ENCODE data around the gene FCN2. TPM values are rescaled to one million over a fixed set of nuclear protein-coding genes. Genes with fewer than 3 reads are reported as not detected.

FCN2 gene
- total and polyA plus RNA-seq, 9 of the 15 experiments (the other 6 are each of a cell fraction or from before 2014, with no cell fraction given), result not detected

DNA sequence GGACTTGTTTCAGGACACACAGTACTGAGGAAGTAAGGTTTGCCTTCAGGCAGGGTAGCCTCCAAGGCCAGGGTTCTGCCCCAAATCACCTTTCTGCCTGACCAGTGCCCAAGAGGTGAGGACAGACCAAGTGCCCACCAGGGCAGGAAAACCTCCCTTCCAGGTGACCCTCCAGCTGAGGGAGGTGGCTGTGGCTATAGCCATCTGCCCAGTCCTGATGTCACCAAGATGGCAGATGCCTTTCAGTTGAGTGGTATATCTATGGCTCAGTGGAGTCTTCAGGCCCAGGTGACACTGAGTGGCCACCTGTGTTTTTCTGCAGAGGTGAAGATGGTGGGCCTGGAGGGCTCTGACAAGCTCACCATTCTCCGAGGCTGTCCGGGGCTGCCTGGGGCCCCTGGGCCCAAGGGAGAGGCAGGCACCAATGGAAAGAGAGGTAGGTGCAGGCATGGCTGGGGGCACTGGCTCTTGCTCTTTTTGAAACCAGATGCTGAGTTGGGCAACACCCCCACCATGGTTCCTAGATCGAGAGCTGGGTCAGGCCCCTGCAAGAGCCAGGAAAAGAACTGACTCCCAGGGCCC lies 1.7 kb downstream of the FCN2 start:
- intact Hi-C loops (cut with micrococcal nuclease) (no loop called here), in situ Hi-C loops (cut with MboI) (no loop called here)
- TF ChIP-seq, protein P1, sequence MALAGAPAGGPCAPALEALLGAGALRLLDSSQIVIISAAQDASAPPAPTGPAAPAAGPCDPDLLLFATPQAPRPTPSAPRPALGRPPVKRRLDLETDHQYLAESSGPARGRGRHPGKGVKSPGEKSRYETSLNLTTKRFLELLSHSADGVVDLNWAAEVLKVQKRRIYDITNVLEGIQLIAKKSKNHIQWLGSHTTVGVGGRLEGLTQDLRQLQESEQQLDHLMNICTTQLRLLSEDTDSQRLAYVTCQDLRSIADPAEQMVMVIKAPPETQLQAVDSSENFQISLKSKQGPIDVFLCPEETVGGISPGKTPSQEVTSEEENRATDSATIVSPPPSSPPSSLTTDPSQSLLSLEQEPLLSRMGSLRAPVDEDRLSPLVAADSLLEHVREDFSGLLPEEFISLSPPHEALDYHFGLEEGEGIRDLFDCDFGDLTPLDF (CRISPR knock-in tag; IDR thresholded peaks at IDR 0.05), result no peak
- no peak for TF ChIP-seq CBX5 (IDR thresholded peaks at IDR 0.05; ENCODE audit: borderline replicate concordance, low read depth)
- no peak for TF ChIP-seq RFX5 (IDR thresholded peaks at IDR 0.05; ENCODE audit: low read depth, low read length)
- TF ChIP-seq, protein P2, sequence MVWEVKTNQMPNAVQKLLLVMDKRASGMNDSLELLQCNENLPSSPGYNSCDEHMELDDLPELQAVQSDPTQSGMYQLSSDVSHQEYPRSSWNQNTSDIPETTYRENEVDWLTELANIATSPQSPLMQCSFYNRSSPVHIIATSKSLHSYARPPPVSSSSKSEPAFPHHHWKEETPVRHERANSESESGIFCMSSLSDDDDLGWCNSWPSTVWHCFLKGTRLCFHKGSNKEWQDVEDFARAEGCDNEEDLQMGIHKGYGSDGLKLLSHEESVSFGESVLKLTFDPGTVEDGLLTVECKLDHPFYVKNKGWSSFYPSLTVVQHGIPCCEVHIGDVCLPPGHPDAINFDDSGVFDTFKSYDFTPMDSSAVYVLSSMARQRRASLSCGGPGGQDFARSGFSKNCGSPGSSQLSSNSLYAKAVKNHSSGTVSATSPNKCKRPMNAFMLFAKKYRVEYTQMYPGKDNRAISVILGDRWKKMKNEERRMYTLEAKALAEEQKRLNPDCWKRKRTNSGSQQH (CRISPR knock-in tag; IDR thresholded peaks at IDR 0.05), result no peak
- no peak overlapping the region for H3K9ac ChIP-seq (ENCODE audit: insufficient read depth in 1 of 2, low read depth in 2 of 2, low read length in 2 of 2)
- H3K4me3 ChIP-seq, result no peak overlapping the region
- H3K27me3 ChIP-seq (ENCODE audit: control insufficient read depth in 2 of 2, insufficient read depth in 2 of 2, low read length in 2 of 2), result peaks cover 10 to 53% of the 10 kb centered on the region in 2 experiments
- ChIA-PET CTCF (ENCODE audit: low intra/inter-chr PET ratio) (interaction anchor here (0.7 kb wide), 1 partner anchor 59 kb away, joined by 3 read pairs; no protein-coding TSS in a partner anchor), POLR2A (interaction anchor here (0.6 kb wide), 1 partner anchor 507 kb away, joined by 3 read pairs; no protein-coding TSS in a partner anchor)
- H3K4me1 ChIP-seq (replicated peaks in 1 of 2; ENCODE audit: control insufficient read depth in 2 of 2, insufficient read depth in 2 of 2, low read length in 2 of 2), result no peaks in the 10 kb centered on the region
- no peaks in the 10 kb centered on the region for H3K9me1 ChIP-seq (ENCODE audit: control insufficient read depth, insufficient read depth, low read length)
- DNase-seq (ENCODE audit: extremely low read depth in 1 of 4, low spot score in 3 of 4), result no peak
- H2AFZ ChIP-seq (ENCODE audit: low read depth, low read length), result no peak overlapping the region
- no peaks in the 10 kb centered on the region for H3K36me3 ChIP-seq (ENCODE audit: control insufficient read depth, insufficient read depth, low read length)
- WGBS (ENCODE audit: insufficient coverage, low coverage, missing lambda C conversion rate), result 0% methylated on average over 3 of the region's 3 CpGs
- no TSS peak for BruUV-seq (replicated peaks)
- no peaks in the 10 kb centered on the region for H3K9me3 ChIP-seq (replicated peaks; ENCODE audit: control insufficient read depth, insufficient read depth, low read depth, low read length)
- H4K20me1 ChIP-seq (replicated peaks; ENCODE audit: control insufficient read depth, insufficient read depth, low read length), result 0 out of 2 replicates have a peak, but pooled peaks cover 4% of the 10 kb centered on the region
- FAIRE-seq, result no peak
- no peak overlapping the region for H3K27ac ChIP-seq (ENCODE audit: extremely low read depth, low read depth, low read length)
- H3K79me2 ChIP-seq (ENCODE audit: control insufficient read depth, insufficient read depth, low read length), result no peaks in the 10 kb centered on the region
- no peak overlapping the region for H3K4me2 ChIP-seq (ENCODE audit: insufficient read depth, low read length)
- no peak for ATAC-seq

All from K562 (cell line).